ENCODE data around the gene RPTOR.

RPTOR gene

GRCh38 chr17:80790021-80790765, 245.6 kb downstream of the RPTOR start:
- Histone ChIP-seq H3K9me3 (ENCODE audit: insufficient read depth, low read length) (no peaks in the 10 kb centered on the region), H3K36me3 (replicated peaks; ENCODE audit: low read depth, low read length) (no peaks in the 10 kb centered on the region), H3K27ac (ENCODE audit: low read length) (peak overlapping the region; percentile 50), H3K4me2 (ENCODE audit: low read length) (peak overlapping the region; percentile 52), H2AFZ (ENCODE audit: low read depth, low read length) (no peak overlapping the region), H3K4me3 (ENCODE audit: low read length) (peak overlapping the region; percentile 35), H3K79me2 (ENCODE audit: low read length) (0 out of 2 replicates have a peak, but pooled peaks cover 10% of the 10 kb centered on the region), H3K27me3 (ENCODE audit: low read depth, low read length) (no peaks in the 10 kb centered on the region), H3K9ac (ENCODE audit: low read length) (peak overlapping the region; percentile 23), H4K20me1 (ENCODE audit: insufficient read depth, low read length) (no peaks in the 10 kb centered on the region), H3K4me1 (ENCODE audit: low read length) (peaks cover 38% of the 10 kb centered on the region)
- TF ChIP-seq, protein P1, sequence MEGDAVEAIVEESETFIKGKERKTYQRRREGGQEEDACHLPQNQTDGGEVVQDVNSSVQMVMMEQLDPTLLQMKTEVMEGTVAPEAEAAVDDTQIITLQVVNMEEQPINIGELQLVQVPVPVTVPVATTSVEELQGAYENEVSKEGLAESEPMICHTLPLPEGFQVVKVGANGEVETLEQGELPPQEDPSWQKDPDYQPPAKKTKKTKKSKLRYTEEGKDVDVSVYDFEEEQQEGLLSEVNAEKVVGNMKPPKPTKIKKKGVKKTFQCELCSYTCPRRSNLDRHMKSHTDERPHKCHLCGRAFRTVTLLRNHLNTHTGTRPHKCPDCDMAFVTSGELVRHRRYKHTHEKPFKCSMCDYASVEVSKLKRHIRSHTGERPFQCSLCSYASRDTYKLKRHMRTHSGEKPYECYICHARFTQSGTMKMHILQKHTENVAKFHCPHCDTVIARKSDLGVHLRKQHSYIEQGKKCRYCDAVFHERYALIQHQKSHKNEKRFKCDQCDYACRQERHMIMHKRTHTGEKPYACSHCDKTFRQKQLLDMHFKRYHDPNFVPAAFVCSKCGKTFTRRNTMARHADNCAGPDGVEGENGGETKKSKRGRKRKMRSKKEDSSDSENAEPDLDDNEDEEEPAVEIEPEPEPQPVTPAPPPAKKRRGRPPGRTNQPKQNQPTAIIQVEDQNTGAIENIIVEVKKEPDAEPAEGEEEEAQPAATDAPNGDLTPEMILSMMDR (IDR thresholded peaks at IDR 0.05; ENCODE audit: low read depth, low read length), result no peak
- no peak for TF ChIP-seq EZH2phosphoT487 (IDR thresholded peaks at IDR 0.05; ENCODE audit: low read depth)

DNA sequence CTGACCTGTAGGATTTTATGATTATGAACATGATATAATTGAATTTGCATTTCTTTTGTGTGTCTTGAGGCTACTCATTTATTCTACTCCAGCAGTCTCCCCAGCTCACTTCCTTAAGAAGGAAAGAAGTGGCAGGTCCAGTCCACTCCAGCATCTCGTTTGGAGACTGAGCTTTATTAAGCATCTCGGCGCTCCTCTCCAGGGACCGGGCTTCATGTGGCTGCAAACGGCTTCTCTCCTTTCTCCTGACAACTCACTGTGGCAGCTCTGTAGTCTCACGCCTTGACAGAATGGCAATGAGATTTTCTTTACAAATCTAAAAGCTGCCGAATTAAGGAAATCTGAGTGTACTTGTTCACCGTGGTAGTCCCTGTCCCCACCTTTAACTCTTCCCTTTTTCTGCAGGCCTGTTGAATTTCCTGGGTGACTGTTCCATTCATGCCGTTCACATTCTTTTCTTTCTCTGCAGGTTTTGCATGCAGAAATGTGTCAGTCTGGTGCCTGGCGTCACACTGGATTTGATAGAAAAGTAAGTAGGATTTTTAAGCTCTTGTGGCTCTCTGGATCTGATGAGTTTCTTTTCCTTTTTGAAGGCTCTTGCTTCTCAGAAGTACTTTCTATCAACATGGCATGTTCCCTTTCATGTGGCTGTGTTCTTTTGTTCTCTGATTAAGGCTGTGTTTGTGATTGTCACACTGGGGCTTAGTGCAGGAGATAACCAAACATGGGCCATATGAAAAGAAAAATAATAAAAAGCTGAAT, 246.5 kb downstream of the RPTOR start:
- peak overlapping the region; percentile 8; the same call in 1 of the 2 replicates for H3K27ac ChIP-seq (ENCODE audit: low read length)
- H3K9me3 ChIP-seq (ENCODE audit: insufficient read depth, low read length), result no peaks in the 10 kb centered on the region
- peaks cover 38% of the 10 kb centered on the region for H3K4me1 ChIP-seq (ENCODE audit: low read length)
- H3K4me2 ChIP-seq (ENCODE audit: low read length), result peak overlapping the region; percentile 48
- H4K20me1 ChIP-seq (ENCODE audit: insufficient read depth, low read length), result no peaks in the 10 kb centered on the region
- no peak overlapping the region for H2AFZ ChIP-seq (ENCODE audit: low read depth, low read length)
- H3K79me2 ChIP-seq (ENCODE audit: low read length), result 0 out of 2 replicates have a peak, but pooled peaks cover 10% of the 10 kb centered on the region
- H3K9ac ChIP-seq (ENCODE audit: low read length), result no peak overlapping the region
- peak overlapping the region; percentile 5; the same call in 1 of the 2 replicates for H3K4me3 ChIP-seq (ENCODE audit: low read length)
- no peaks in the 10 kb centered on the region for H3K27me3 ChIP-seq (ENCODE audit: low read depth, low read length)
- H3K36me3 ChIP-seq (replicated peaks; ENCODE audit: low read depth, low read length), result no peaks in the 10 kb centered on the region
- no peak for TF ChIP-seq EZH2phosphoT487 (IDR thresholded peaks at IDR 0.05; ENCODE audit: low read depth)
- TF ChIP-seq, protein P1 (IDR thresholded peaks at IDR 0.05; ENCODE audit: low read depth, low read length), result no peak

DNA sequence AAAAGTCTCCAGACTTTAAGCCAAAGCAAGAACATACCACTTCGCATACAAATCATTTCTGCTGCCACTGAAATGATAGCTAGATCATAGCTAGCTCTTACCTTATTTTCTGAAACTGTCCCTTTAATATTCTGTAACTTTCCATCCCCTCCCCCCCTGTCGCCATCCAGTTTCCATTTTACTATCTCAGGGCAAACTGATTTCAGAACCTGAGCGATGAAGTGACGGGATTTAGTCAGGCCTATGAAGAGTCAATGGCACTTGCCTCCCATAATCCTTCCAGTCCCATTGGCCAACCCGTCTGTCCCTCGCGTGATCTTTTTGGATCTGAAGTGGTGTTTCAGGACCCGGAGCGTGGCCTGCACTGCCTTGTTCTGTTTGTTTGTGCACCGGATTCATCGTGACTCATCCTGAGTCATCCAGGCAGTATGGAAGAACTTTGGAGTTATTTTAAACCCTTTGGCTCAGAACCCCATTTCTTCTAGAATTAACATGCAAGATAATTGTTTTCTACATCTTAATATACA, 247.2 kb downstream of the RPTOR start:
- H3K9ac ChIP-seq (ENCODE audit: low read length), result no peak overlapping the region
- H3K4me1 ChIP-seq (ENCODE audit: low read length), result peaks cover 38% of the 10 kb centered on the region
- H3K79me2 ChIP-seq (ENCODE audit: low read length), result 0 out of 2 replicates have a peak, but pooled peaks cover 10% of the 10 kb centered on the region
- H3K36me3 ChIP-seq (replicated peaks; ENCODE audit: low read depth, low read length), result no peaks in the 10 kb centered on the region
- H2AFZ ChIP-seq (ENCODE audit: low read depth, low read length), result no peak overlapping the region
- peak overlapping the region; percentile 5; the same call in 1 of the 2 replicates for H3K4me3 ChIP-seq (ENCODE audit: low read length)
- TF ChIP-seq, protein P1 (IDR thresholded peaks at IDR 0.05; ENCODE audit: low read depth, low read length), result no peak
- TF ChIP-seq EZH2phosphoT487 (IDR thresholded peaks at IDR 0.05; ENCODE audit: low read depth), result no peak
- no peaks in the 10 kb centered on the region for H3K9me3 ChIP-seq (ENCODE audit: insufficient read depth, low read length)
- H3K4me2 ChIP-seq (ENCODE audit: low read length), result peak overlapping the region; percentile 48
- no peaks in the 10 kb centered on the region for H4K20me1 ChIP-seq (ENCODE audit: insufficient read depth, low read length)
- peak overlapping the region; percentile 8; the same call in 1 of the 2 replicates for H3K27ac ChIP-seq (ENCODE audit: low read length)
- H3K27me3 ChIP-seq (ENCODE audit: low read depth, low read length), result no peaks in the 10 kb centered on the region

GRCh38 chr17:80792373-80792781, 247.7 kb downstream of the RPTOR start:
- Histone ChIP-seq H3K4me1 (ENCODE audit: low read length) (peaks cover 38% of the 10 kb centered on the region), H3K27me3 (ENCODE audit: low read depth, low read length) (no peaks in the 10 kb centered on the region), H3K36me3 (replicated peaks; ENCODE audit: low read depth, low read length) (no peaks in the 10 kb centered on the region), H3K9me3 (ENCODE audit: insufficient read depth, low read length) (no peaks in the 10 kb centered on the region), H3K79me2 (ENCODE audit: low read length) (0 out of 2 replicates have a peak, but pooled peaks cover 10% of the 10 kb centered on the region), H4K20me1 (ENCODE audit: insufficient read depth, low read length) (no peaks in the 10 kb centered on the region), H3K4me2 (ENCODE audit: low read length) (no peak overlapping the region), H2AFZ (ENCODE audit: low read depth, low read length) (no peak overlapping the region), H3K9ac (ENCODE audit: low read length) (no peak overlapping the region), H3K4me3 (ENCODE audit: low read length) (no peak overlapping the region), H3K27ac (ENCODE audit: low read length) (no peak overlapping the region)
- TF ChIP-seq EZH2phosphoT487 (IDR thresholded peaks at IDR 0.05; ENCODE audit: low read depth), result no peak
- TF ChIP-seq, protein P1 (IDR thresholded peaks at IDR 0.05; ENCODE audit: low read depth, low read length), result no peak
